ENCODE measurements around the gene TMEM52.

GRCh38 chr1:1929639-1930545, 10.8 kb upstream of the TMEM52 start:
- TF ChIP-seq CTCF (IDR thresholded peaks at IDR 0.05) (no peak), POLR2A (IDR thresholded peaks at IDR 0.05) (no peak)

Measured in esophagus squamous epithelium (tissue), 4 donors.